Retinal pigment epithelial cell (primary cell): Measurements from ENCODE around the gene NOS1AP.

Experiments used
- DNase-seq: peaks from one replicate; pipeline ENCODE4 v3.0.0-alpha.2; 2010; ENCODE audit warnings: low read depth
- H3K4me3 ChIP-seq: 2 replicates; pipeline ENCODE4 v1.5.1; 2011; ENCODE audit warnings: mild to moderate bottlenecking, low read length, control low read depth, moderate library complexity
- TF ChIP-seq, protein P1 (sequence below): conservative IDR thresholded peaks from 2 replicates; pipeline ENCODE4 v1.5.1; 2011; ENCODE audit warnings: low read depth, low read length, control low read depth, inconsistent platforms

Gene NOS1AP

DNA sequence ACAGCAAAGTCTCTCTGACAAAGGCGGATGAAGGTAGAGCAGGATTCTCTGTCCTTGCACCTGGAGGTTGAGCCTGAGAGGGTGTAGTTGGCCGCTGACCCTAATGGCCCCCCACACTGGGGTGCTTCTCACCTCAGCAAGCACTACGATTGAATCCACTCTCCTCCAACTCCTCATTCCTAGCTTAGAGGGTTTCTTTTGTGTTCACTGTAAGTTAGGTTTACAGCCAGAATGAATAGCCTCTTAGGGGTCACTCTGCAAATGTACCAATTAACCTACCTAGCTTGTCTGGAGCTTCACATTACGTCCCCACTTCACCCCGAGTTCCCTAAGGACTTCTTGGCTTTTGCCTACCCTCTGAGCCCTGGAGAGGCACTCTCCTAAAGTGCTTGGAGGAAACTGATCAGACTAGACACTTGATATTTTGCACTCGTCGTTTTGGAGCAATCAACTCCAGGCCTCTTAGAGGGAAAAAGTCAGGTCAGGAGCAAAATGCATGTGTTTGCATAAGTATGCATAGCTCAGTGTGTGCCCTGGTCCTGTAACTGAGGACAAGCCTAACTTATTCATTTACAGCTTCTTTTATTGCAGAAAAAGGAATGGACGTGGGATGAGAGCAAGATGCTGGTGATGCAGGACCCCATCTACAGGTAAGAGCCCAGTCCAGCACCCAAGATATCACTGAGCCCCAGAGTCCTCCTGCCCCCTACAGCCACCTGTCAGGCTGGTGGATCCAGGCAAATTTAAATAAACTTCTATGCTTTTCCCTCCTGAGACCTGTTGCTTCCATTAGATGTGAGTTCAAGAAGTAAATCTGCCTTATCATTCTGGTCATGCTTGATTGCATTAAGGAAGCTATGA, 230.8 kb downstream of the NOS1AP start:
- no peak overlapping the region for H3K4me3 ChIP-seq
- DNase-seq, result no peak
- TF ChIP-seq, protein P1, sequence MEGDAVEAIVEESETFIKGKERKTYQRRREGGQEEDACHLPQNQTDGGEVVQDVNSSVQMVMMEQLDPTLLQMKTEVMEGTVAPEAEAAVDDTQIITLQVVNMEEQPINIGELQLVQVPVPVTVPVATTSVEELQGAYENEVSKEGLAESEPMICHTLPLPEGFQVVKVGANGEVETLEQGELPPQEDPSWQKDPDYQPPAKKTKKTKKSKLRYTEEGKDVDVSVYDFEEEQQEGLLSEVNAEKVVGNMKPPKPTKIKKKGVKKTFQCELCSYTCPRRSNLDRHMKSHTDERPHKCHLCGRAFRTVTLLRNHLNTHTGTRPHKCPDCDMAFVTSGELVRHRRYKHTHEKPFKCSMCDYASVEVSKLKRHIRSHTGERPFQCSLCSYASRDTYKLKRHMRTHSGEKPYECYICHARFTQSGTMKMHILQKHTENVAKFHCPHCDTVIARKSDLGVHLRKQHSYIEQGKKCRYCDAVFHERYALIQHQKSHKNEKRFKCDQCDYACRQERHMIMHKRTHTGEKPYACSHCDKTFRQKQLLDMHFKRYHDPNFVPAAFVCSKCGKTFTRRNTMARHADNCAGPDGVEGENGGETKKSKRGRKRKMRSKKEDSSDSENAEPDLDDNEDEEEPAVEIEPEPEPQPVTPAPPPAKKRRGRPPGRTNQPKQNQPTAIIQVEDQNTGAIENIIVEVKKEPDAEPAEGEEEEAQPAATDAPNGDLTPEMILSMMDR, result no peak

DNA sequence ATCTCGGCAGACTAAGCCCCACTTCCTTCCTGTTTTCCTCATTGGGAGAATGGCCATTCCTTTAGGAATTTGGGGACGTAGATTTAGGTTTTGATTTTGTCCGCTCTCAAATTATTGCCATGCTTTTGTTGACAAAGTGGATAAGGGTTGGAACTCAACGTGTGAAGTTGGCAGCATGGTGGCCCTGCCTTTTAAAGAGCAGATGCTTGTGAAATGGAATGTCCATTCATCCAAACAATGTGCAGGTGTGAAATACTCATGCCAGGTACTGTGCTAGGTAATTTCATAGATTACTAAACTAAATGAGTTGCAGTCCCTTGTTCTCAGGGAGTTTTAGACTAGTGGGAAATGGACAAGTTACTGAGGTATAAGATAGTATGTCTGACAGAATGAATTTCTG, 232.2 kb downstream of the NOS1AP start:
- no peak for DNase-seq
- TF ChIP-seq, protein P1, result no peak
- no peak overlapping the region for H3K4me3 ChIP-seq

DNA sequence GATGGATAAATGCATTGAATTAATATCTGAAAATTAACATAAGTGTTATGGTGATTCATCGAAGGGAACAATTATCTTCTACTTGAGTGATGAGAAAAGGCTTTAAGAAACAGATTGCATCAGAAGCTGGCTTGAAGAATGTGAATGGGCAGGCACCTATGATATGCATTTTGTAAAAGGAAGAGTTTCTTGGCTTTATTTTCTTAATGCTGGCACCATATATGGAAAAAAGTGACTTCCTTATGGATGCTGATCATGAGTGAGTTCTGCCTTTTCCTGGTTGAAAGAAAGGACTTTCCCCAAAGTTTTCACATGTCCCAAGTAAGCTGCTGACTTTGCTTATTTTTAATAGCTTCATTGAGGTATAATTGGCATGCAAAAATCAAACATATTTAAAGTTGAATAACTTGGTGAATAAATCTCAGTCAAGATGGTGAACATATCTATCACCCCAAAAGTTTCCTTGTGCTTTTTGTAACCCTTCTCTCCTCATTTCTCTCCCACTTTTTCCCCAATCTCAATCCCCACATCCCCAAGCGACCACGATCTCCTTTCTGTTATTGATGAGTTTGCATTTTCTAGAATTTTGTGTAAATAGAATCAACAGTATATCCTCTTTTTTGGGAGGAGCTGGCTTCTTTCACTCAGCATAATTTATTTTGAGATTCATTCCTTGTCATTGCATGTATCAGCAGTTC, 233.0 kb downstream of the NOS1AP start:
- no peak for DNase-seq
- TF ChIP-seq, protein P1, result no peak

DNA sequence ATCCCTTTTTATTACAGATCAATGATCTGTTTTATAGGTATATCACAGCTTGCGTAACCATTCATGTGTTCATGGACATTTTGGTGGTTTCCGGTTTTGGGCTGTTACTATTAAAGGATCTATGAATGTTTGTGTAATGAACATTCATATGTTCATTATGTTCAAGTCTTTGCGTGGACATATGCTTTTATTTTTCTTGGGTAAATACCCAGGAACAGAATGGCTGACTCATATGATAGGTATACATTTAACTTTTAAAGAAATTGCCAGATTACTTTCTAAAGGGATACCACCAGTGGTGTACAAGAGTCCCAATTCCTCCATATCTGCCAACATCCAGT, 233.5 kb downstream of the NOS1AP start:
- no peak for DNase-seq
- no peak overlapping the region for H3K4me3 ChIP-seq
- TF ChIP-seq, protein P1, result no peak

More for the DNA sequence above, 233.0 kb downstream of the NOS1AP start:
- no peak overlapping the region for H3K4me3 ChIP-seq

DNA sequence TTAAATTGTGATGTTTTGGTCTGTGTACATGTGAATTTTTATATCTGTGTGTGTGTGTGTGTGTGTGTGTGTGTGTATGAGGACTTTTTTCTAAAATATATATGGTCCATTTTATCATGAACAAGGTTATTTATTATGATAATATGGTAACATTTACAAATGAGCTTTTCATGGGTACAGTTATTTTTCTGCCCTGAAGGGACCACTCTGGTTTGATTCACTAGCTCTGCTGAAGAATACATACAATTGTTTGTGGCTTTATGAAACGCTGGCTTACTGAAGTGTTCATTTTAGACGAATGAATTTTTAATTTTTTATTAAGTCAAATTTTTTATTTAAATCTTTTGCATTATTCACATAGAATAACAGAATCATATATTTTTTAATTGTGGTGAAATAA, 235.2 kb downstream of the NOS1AP start:
- no peak for DNase-seq
- TF ChIP-seq, protein P1, result no peak
- H3K4me3 ChIP-seq, result no peak overlapping the region

DNA sequence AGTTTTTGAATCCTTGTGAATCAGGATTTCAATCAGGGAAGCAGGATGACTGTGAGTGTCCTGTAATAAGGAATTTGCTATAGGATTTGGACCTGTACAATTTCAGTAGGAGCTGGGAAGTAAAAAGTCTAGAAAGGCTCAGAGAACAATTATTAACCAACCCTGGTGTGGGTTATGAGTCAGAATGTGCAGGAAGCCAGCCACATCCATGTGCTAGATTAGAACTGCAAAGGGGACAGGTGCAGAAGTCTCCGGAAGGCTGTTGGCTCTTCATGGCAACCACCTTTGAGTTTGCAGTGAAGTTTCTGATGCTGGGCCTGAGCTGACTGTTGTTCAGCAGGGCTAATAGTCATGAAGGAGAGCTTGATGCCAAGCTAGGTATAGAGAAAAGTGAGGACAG, 236.5 kb downstream of the NOS1AP start:
- DNase-seq, result no peak
- no peak overlapping the region for H3K4me3 ChIP-seq
- TF ChIP-seq, protein P1, result no peak

DNA sequence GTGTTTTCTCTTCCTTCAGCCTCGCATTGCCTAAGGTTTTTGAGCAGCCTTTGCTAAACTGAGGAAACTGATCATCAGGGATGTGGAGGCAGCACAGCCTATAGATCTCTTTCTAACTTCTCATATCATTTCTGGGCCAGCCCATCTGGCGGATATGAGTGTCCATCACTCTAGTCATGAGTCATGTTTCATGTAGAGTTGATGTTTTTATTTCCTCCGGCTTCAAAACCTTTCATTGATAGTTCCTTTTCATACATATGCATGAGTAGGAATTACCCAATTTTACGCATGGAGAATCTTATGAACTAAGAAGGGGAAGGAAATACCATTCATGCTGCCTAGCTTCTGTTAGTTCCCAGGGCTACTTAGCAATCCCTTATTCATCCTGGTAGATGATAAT, 240.8 kb downstream of the NOS1AP start:
- TF ChIP-seq, protein P1, result no peak
- DNase-seq, result no peak
- H3K4me3 ChIP-seq, result no peak overlapping the region
